CD4-positive, CD25-positive, alpha-beta regulatory T cell (primary cell): ENCODE results near the gene DCAF8. TPM values are rescaled to one million over a fixed set of nuclear protein-coding genes. Genes with fewer than 3 reads are reported as not detected.

Experiments used
- ATAC-seq, 2 donors: fragments of 150-1000 bp; cut with Tn5 transposase; one replicate each; pipeline ENCODE4 v1.10.0; 2021; ENCODE audit warnings: low read depth in 2 of 2, moderate number of reproducible peaks in 2 of 2, moderate library complexity in 1 of 2
- DNase-seq, 3 donors: peaks; one replicate each; pipeline versions ENCODE4 v3.0.0 to v3.0.0-alpha.2; 2012 to 2022; ENCODE audit warnings: mixed read lengths in 1 of 3
- H3K27ac ChIP-seq: one replicate; pipeline ENCODE4 v1.7.0; 2013; ENCODE audit warnings: mild to moderate bottlenecking, low read length; ENCODE audit not compliant: insufficient read depth, poor library complexity, severe bottlenecking
- H3K27me3 ChIP-seq: one replicate; pipeline ENCODE4 v1.7.0; 2013; ENCODE audit warnings: low read length; ENCODE audit not compliant: control insufficient read depth, insufficient read depth
- H3K36me3 ChIP-seq: one replicate; pipeline ENCODE4 v1.7.0; 2013; ENCODE audit warnings: mild to moderate bottlenecking, low read length, moderate library complexity; ENCODE audit not compliant: control insufficient read depth, insufficient read depth
- H3K4me1 ChIP-seq: 2 replicates; pipeline ENCODE4 v1.7.0; 2013; ENCODE audit warnings: mild to moderate bottlenecking, low read length; ENCODE audit not compliant: insufficient read depth, control insufficient read depth, poor library complexity, severe bottlenecking
- H3K4me3 ChIP-seq: one replicate; pipeline ENCODE4 v1.7.0; 2013; ENCODE audit warnings: low read depth, mild to moderate bottlenecking, low read length, moderate library complexity
- H3K9me3 ChIP-seq, 2 experiments: 1 replicate in 1 of 2; 2 replicates in 1 of 2; pipeline ENCODE4 v1.7.0; 2013; ENCODE audit warnings: low read length in 2 of 2, mild to moderate bottlenecking in 1 of 2, moderate library complexity in 1 of 2; ENCODE audit not compliant: control insufficient read depth in 2 of 2
- H3K27ac Mint-ChIP-seq, 3 donors: one replicate each; pipeline ENCODE4 v1.8.0; 2020 to 2022; ENCODE audit warnings: mild to moderate bottlenecking in 3 of 3, mixed read lengths in 3 of 3, moderate library complexity in 2 of 3
- H3K27me3 Mint-ChIP-seq: one replicate; pipeline ENCODE4 v1.8.0; 2022; ENCODE audit warnings: mild to moderate bottlenecking, mixed read lengths
- H3K36me3 Mint-ChIP-seq: one replicate; pipeline ENCODE4 v1.8.0; 2020; ENCODE audit warnings: mixed read lengths
- H3K4me1 Mint-ChIP-seq, 4 donors: one replicate each; pipeline ENCODE4 v1.8.0; 2020 to 2022; ENCODE audit warnings: mixed read lengths in 4 of 4, mild to moderate bottlenecking in 1 of 4
- H3K4me3 Mint-ChIP-seq, 4 donors: one replicate each; pipeline ENCODE4 v1.8.0; 2020 to 2022; ENCODE audit warnings: mild to moderate bottlenecking in 4 of 4, mixed read lengths in 4 of 4, moderate library complexity in 3 of 4
- H3K9me3 Mint-ChIP-seq, 7 donors: one replicate each; pipeline ENCODE4 v1.8.0; 2020 to 2022; ENCODE audit warnings: mixed read lengths in 7 of 7, mild to moderate bottlenecking in 3 of 7, moderate library complexity in 2 of 7
- polyA plus RNA-seq, 4 donors: library from polyadenylated mRNA; unstranded; fragments of 300-500 nt; fragmentation: Illumina TruSeq; gene quantifications; one replicate each; pipeline ENCODE4 v1.2.3, GENCODE V29; 2021
- total RNA-seq: library from RNA; stranded (reverse); gene quantifications from one replicate; pipeline ENCODE4 v1.2.3, GENCODE V29; 2022

Gene DCAF8
- total and polyA plus RNA-seq, 5 donors from 2014 or later = 50.3 to 182 (median 56.2) TPM

GRCh38 chr1:160260406-160261382 is 1.7 kb downstream of the DCAF8 start:
- peaks cover 13% of the 10 kb centered on the region for H3K36me3 Mint-ChIP-seq
- DNase-seq = peak in 1 of 3 donors; percentile 14

GRCh38 chr1:160258177-160258798 is 4.1 kb downstream of the DCAF8 start:
- H3K27ac ChIP-seq = no peak overlapping the region
- H3K27me3 ChIP-seq = no peaks in the 10 kb centered on the region
- no peak overlapping the region for H3K4me3 ChIP-seq
- H3K9me3 Mint-ChIP-seq = no peaks in the 10 kb centered on the region
- H3K9me3 ChIP-seq = no peaks in the 10 kb centered on the region
- H3K36me3 ChIP-seq = peaks cover 4% of the 10 kb centered on the region
- H3K4me3 Mint-ChIP-seq = no peak overlapping the region
- peak overlapping the region; percentile 54 to 88 (median 71) for H3K27ac Mint-ChIP-seq
- peaks cover 35% of the 10 kb centered on the region for H3K4me1 ChIP-seq
- DNase-seq (no peak), ATAC-seq (no peak)
- H3K4me1 Mint-ChIP-seq = peaks cover 16 to 70% (median 40%) of the 10 kb centered on the region in 4 donors
- no peaks in the 10 kb centered on the region for H3K27me3 Mint-ChIP-seq
- H3K36me3 Mint-ChIP-seq = peaks cover 13% of the 10 kb centered on the region

More at GRCh38 chr1:160260406-160261382, 1.7 kb downstream of the DCAF8 start:
- Mint-ChIP-seq H3K27me3 (no peaks in the 10 kb centered on the region), H3K27ac (peak overlapping the region; percentile 98 to 99 (median 98)), H3K9me3 (no peaks in the 10 kb centered on the region), H3K4me3 (peak overlapping the region; percentile 97 to 99 (median 98)), H3K4me1 (peaks cover 21 to 72% (median 44%) of the 10 kb centered on the region in 4 donors)
- Histone ChIP-seq H3K4me3 (peak overlapping the region; percentile 98), H3K9me3 (no peaks in the 10 kb centered on the region), H3K4me1 (peaks cover 39% of the 10 kb centered on the region), H3K27ac (peak overlapping the region; percentile 98), H3K36me3 (no peaks in the 10 kb centered on the region), H3K27me3 (no peaks in the 10 kb centered on the region)
- ATAC-seq = no peak

GRCh38 chr1:160257411-160258015 is 4.8 kb downstream of the DCAF8 start:
- H3K9me3 ChIP-seq = no peaks in the 10 kb centered on the region
- ATAC-seq (no peak), DNase-seq (no peak)
- no peaks in the 10 kb centered on the region for H3K9me3 Mint-ChIP-seq
- peaks cover 7% of the 10 kb centered on the region for H3K36me3 ChIP-seq
- H3K27me3 ChIP-seq = no peaks in the 10 kb centered on the region
- H3K27me3 Mint-ChIP-seq = no peaks in the 10 kb centered on the region
- H3K4me1 ChIP-seq = peaks cover 28% of the 10 kb centered on the region
- H3K4me1 Mint-ChIP-seq = peaks cover 21 to 66% (median 40%) of the 10 kb centered on the region in 4 donors
- no peak overlapping the region for H3K4me3 ChIP-seq
- peaks cover 18% of the 10 kb centered on the region for H3K36me3 Mint-ChIP-seq
- peak overlapping the region; percentile 54 to 82 (median 76) for H3K27ac Mint-ChIP-seq
- no peak overlapping the region for H3K27ac ChIP-seq
- H3K4me3 Mint-ChIP-seq = no peak overlapping the region

- peaks cover 7% of the 10 kb centered on the region for H3K36me3 ChIP-seq
- no peak overlapping the region for H3K27ac ChIP-seq
- no peak overlapping the region for H3K4me3 ChIP-seq
- ATAC-seq (no peak), DNase-seq (no peak)
- H3K27me3 ChIP-seq = no peaks in the 10 kb centered on the region
- H3K27ac Mint-ChIP-seq = peak overlapping the region in 2 of 3 donors; percentile 54 to 55
- peaks cover 17% of the 10 kb centered on the region for H3K36me3 Mint-ChIP-seq
- H3K4me1 Mint-ChIP-seq = peaks cover 30 to 63% (median 46%) of the 10 kb centered on the region in 4 donors
- no peaks in the 10 kb centered on the region for H3K9me3 ChIP-seq
- no peaks in the 10 kb centered on the region for H3K27me3 Mint-ChIP-seq
- H3K4me3 Mint-ChIP-seq = peak overlapping the region in 1 of 4 donors; percentile 17
- peaks cover 24% of the 10 kb centered on the region for H3K4me1 ChIP-seq
- H3K9me3 Mint-ChIP-seq = no peaks in the 10 kb centered on the region
These were observed 5.8 kb downstream of the DCAF8 start for GRCh38 chr1:160256396-160257046.

GRCh38 chr1:160255781-160256300 is 6.5 kb downstream of the DCAF8 start:
- H3K4me1 ChIP-seq = peaks cover 17% of the 10 kb centered on the region
- Mint-ChIP-seq H3K9me3 (no peaks in the 10 kb centered on the region), H3K27ac (peak overlapping the region in 2 of 3 donors; percentile 54 to 69), H3K36me3 (peaks cover 16% of the 10 kb centered on the region), H3K4me1 (peaks cover 32 to 61% (median 46%) of the 10 kb centered on the region in 4 donors), H3K4me3 (peak overlapping the region in 1 of 4 donors; percentile 17), H3K27me3 (no peaks in the 10 kb centered on the region)
- no peaks in the 10 kb centered on the region for H3K9me3 ChIP-seq
- no peak overlapping the region for H3K4me3 ChIP-seq
- DNase-seq = no peak
- no peaks in the 10 kb centered on the region for H3K27me3 ChIP-seq
- H3K27ac ChIP-seq = no peak overlapping the region
- peaks cover 7% of the 10 kb centered on the region for H3K36me3 ChIP-seq
- ATAC-seq = no peak

- H3K27me3 Mint-ChIP-seq = no peaks in the 10 kb centered on the region
- DNase-seq = peak; percentile 43 to 74 (median 66)
- no peaks in the 10 kb centered on the region for H3K4me1 ChIP-seq
- H3K4me3 Mint-ChIP-seq = no peak overlapping the region
- peak overlapping the region; percentile 32 to 90 (median 59) for H3K27ac Mint-ChIP-seq
- peak; percentile 93 to 95 for ATAC-seq
- peaks cover 10% of the 10 kb centered on the region for H3K36me3 Mint-ChIP-seq
- peaks cover 28 to 35% (median 29%) of the 10 kb centered on the region in 4 donors for H3K4me1 Mint-ChIP-seq
- H3K4me3 ChIP-seq = no peak overlapping the region
- H3K27ac ChIP-seq = no peak overlapping the region
- H3K9me3 Mint-ChIP-seq = no peaks in the 10 kb centered on the region
- no peaks in the 10 kb centered on the region for H3K27me3 ChIP-seq
- H3K9me3 ChIP-seq = no peaks in the 10 kb centered on the region
- H3K36me3 ChIP-seq = peaks cover 10% of the 10 kb centered on the region
These were observed 10.4 kb downstream of the DCAF8 start for GRCh38 chr1:160251687-160252526.
